GM18519 (cell line): Measurements from ENCODE around the gene MSRB3.

Experiments used
- ATAC-seq: cut with Tn5 transposase; IDR thresholded peaks from one replicate; pipeline ENCODE4 v1.9.1; 2021; ENCODE audit warnings: mild to moderate bottlenecking, moderate library complexity; ENCODE audit not compliant: unreplicated experiment, low FRiP score

MSRB3 gene

DNA sequence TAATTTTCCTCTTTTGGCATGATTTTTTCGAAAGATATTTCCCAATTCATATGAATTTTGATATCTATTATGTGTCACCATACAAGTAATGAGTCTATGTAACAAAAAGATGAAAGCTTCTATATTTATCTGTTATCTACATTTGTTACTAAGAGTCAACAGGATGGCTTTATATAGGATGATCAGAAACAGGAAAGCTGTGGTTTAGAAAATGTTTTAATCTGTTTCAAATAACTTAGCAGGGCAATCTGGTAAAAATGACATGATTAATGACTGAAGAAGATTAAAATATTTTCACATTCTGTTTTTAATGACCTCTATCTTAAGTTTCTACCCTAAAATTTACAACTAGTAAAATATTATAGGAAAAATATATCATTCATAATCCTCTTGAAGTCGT lies 105.8 kb downstream of the MSRB3 start:
- ATAC-seq, result no peak

DNA sequence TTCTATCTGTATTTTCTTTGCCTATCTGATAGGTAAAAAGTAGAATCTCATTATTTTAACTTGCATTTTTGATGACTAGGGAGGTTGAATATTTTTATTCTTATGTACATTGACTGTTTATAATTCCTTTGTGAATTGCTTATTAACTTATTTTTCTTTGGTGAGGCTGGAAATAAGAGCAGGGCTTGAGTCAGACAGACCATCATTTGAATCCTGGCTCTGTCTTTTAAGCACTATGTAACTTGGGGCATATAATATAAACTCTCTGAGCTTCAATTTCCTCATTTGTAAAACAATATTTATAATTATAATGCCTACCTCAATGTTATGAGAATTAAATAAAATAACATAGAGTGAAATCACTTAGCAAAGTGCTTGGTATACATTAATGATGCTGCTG lies 108.9 kb downstream of the MSRB3 start:
- no peak for ATAC-seq

DNA sequence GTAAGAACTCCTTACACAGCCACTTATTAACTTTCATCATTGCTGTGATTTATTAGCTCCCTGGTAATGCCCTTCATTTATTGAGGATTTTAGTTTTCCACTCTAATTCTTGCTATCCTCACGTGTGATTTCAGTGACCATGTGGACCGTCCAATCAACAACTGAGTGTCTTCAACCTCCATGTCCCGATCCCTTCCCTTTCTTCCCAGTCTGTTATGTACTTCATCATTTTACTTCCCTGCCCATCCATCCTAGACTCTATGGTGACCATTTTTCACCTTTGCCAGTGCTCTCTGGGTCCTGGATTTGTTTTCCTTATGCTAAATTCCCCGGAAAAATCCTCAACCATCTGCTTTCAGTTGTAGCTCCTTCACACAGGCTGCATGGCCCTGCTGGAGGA lies 111.0 kb downstream of the MSRB3 start:
- no peak for ATAC-seq

DNA sequence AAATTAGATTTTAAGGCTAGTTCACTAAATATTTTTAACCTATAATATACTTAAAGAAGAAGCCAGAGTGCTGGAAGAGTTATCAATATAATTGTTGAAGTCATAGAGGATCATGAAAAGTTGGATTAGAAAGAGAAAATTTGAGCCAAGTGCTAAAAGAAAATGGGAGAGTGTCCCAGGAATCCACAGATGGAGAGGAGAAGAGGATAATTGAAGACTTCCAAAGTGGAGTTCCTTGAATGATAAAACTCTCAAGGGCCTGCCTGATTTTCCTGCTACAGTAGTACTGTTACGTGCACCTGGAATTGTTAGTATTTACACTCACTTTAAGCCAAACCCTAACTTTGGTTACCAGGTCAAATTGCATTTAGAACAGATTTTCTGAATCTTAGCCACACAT lies 113.2 kb downstream of the MSRB3 start:
- ATAC-seq, result no peak

DNA sequence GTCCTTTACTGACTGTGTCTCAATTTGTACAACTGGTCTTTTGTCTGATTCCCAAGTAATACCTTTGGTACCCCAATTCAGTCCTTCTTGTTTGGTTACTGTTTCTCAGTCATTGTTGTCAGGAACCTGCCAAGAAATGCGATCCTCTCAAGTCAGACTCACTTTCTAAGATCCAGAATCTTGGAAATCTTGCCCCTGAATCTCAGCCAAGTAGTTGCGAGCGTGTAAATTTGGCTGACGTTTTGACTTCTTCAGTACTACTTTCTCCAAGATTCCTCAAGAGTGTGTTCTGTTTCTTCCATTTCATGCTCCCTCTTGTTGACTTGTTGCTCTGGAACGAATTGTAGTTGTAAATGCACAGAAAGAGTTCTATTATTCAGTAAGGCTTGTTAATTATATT lies 114.0 kb downstream of the MSRB3 start:
- ATAC-seq, result no peak

DNA sequence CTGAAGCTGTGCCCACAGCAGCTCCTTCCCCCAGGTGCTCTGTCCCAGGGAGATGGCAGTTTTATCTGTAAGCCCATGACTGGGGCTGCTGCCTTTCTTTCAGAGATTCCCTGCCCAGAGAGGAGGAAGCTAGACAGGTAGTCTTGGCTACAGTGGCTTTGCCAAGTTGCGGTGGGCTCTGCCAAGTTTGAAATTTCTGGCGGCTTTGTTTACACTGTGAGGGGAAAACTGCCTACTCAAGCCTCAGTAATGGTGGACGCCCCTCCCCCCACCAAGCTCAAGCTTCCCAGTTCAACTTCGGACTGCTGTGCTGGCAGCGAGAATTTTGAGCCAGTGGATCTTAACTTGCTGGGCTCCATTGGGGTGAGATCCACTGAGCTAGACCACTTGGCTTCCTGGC lies 124.7 kb downstream of the MSRB3 start:
- ATAC-seq, result no peak

DNA sequence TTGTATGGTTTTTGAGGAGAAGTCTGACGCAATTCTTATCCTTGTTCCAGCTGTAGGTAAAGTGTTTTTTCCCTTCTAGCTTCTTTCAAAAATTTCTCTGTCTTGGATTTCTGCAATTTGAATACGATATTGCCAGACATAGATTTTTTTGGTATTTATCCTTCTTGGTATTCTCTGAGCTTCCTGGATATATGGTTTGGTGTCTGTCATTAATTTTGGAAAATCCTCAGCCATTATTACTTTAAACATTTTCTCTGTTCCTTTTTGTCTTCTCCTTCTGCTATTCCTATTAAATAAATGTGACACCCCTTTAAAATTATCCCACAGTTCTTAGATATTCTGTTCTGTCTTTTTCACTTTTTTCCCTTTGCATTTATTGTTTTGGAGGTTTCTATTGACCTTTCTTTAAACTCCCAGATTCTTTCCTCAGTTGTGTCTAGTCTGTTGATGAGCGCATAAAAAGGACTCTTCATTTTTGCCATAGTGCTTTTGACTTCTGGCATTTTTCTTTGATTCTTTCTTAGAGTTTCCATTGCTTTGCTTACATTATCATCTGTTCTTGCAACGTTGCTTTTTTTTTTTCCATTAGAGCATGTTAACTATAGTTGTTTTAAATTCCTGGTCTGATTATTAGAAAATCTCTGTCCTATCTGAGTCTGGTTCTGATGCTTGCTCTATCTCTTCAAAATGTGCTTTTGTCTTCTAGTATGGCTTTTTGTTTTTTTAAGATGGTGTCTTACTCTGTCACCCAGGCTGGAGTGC lies 129.1 kb downstream of the MSRB3 start:
- no peak for ATAC-seq

DNA sequence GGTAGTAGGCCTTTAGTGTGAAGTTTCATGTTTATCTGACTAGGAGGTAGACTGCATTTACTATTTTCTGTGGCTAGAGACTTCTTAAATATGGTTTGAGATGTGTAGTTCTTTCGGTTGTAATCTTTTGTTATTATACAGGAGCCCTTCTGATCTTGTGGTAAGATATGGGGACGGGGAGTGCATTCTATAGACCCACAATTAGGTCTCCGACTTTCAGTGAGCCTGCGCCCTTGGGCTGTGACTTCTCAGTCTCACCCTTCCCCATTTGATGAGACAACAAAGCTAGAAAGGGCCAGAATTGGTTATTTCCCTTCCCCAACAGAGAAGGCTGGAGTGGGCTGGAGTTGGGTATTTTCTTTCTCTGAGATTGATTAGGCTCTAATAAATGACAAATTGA lies 130.0 kb downstream of the MSRB3 start:
- ATAC-seq, result no peak

DNA sequence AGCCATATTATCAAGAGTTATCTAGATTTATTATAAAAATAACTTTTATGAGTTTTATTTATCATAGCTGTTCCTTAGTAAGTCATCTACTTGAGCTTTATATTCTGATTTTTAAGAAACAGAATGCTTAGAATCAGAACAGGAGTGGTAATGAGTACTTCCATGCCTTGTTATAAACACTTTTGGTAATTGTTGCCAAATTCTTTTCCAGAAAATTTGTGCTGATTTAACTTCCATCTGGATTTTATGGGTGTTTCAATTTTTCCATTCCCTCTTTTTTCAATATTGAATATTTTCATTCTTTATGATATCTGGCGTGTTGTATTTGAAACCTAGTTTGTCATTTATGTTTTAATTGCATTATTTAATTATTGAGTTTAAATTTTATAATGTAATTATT lies 131.2 kb downstream of the MSRB3 start:
- ATAC-seq, result no peak

DNA sequence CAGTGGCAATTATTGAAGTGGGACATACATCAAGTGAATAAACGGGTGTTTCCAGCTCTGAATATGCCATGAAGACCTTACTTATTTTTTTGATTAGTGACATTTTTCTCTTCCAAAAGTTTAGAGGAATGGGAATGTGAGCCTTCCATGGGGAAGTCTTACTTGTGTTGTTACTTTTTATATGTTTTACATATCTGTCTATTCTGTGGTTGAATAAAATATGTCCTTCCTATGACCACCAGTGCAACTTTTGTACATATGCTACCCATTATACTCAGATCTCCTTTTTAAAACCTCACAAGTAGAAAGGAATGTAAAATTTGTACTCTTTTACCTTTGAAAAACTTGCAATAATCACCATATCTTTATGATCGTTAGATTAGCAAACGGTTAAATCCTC lies 132.7 kb downstream of the MSRB3 start:
- ATAC-seq, result no peak

DNA sequence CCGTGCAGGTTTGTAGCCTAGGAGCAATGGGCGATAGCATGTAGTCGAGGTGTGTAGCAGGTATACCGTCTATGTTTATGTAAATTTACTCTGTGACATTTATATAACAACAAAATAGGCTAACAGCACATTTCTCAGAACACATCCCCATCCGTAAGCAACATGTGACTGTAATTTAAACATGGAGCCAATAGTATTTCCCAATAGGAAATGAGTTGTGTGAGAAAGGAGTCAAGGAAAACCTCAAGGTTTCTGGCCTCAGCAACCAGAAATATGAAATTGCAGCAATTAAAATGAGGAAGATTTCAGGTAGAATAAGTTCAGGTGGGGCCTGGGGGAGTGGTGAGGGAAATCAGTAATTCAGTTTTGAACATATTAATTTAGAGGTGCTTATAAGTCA lies 136.0 kb downstream of the MSRB3 start:
- ATAC-seq, result no peak

DNA sequence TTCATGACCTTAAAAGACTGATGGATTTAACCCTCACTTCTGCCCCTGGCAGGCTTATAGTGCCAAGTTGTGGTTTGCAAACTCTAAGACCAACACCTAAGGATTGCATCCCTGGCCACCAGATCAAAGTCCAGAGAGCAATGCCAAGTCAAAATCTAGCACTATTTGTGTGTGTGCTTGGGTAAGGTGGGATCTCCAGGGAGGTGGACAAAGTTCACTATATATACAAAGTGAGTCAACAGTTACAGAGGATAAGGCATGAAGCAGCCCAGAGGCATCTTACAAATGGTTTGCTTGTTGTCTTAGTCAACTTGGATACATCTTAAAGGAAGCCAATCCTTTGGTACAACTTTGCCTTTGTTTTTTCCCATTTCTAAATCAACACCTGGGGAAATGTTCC lies 137.3 kb downstream of the MSRB3 start:
- no peak for ATAC-seq

DNA sequence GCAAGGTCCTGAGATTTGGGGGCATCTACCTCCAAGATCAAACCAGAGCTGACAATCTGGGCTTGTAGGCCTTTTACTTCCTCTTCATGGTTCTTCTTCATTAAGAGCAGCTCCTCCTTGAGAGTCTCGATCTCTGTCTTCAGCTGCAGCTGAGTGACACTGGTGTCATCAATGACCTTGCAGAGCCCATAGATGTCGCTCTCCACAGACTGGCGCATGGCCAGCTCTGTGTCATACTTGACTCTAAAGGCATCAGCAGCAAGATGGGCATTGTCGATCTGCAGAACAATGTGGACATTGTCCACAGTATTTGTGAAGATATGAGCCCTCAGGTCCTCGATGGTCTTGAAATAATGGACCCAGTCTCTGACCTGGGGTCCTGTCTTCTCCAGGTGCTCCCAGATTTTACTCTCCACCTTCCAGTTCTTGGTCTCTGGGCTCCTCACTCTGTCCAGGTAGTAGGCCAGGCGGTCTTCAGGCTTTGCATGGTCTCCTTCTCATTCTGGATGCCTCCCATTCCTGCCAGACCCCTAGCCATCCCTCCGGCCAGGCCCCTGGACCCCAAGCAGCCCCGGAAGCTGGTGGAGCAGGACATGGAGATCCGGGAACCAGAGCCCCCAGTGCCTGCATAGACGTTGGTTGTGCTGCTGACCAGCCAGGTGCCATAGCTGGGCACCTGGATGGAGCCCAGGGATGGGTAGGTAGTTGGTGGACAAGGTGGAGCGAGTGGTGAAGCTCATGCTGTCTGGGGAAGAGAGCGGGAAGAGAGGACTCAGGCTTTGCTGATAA lies 141.0 kb downstream of the MSRB3 start:
- no peak for ATAC-seq

DNA sequence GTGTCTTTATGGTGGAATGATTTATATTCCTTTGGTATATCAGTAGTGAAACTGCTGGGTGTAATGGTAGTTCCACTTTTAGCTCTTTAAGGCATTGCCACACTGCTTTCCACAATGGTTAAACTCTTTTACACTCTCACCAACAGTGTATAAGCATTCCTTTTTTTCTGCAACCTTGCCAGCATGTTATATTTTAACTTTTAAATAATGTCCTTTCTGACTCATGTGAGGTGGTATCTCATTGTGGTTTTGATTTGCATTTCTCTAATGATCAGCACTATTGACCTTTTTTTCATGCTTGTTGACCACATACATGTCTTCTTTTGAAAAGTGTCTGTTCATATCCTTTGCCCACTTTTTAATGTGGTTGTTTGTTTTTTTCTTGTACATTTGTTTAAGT lies 142.5 kb downstream of the MSRB3 start:
- ATAC-seq, result no peak

DNA sequence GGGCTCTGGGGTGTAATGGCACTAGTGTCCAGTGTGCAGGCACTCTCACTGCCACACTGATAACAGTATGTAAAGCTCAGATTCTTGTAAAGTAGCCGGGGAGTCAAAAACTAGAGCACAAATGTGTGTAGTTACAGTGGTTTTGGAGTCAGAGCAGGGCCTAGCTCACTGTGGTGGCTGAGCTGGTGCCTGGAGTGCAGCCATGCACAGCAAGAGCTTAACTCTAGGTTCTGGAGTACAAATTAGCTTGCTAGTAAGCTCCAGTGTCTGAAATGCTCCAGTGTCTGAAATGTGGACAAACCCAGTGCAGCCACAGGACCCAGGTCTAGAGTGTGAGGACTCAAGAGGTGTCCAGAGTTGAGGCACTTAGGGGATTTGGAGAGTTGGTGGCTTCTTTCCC lies 149.2 kb downstream of the MSRB3 start:
- ATAC-seq, result no peak

DNA sequence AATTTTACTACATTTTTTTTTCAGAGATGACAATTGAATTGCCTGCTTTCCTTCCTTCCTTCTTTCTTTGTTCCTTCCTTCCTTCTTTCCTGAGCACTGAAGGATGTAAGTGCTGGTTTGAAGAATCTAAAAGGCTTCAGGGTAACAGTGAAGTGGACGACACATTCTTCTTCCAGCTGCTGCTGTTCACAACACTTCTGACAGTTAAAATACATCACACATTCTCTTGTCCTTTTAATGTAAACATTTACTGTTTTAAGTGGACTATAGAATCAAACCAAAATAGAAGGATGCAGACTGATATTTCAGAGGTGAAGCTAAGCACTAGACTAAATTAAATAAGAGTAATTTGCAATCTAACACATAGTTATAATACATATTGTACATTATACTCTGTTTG lies 151.5 kb downstream of the MSRB3 start:
- no peak for ATAC-seq

DNA sequence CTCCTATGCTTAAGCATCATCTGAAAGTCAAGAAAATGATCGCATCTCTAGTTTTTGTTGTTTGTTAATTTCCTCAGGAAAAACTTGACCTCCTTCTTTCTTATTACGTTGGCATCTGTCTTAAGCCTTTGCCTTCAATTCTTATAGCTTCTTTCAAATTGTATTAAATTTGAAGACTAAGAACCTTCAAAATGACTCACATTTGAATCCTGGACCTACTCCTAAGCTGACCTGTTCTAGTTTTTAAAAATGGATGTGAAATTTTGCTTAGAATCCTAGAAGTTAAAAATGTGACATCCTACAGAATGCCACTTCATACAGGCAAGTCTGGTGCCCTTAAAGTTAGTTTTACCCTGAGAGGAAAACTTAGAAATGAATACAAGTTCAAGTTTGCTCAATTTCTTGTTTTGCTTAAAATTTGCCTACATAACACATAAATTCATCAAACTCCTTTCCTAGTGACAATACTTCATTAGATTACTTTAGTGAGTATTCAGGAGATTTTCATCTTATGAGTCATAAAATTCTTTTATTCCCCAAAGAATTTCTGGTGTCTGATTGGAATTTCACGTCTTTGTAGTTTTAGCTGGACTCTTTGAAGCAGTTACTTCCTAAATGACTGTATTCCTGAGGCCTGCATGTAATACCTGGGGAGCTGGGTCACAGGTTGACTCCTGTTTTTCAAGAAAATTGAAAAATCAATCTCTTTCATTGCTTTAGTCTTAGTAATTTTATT lies 152.3 kb downstream of the MSRB3 start:
- ATAC-seq, result no peak

DNA sequence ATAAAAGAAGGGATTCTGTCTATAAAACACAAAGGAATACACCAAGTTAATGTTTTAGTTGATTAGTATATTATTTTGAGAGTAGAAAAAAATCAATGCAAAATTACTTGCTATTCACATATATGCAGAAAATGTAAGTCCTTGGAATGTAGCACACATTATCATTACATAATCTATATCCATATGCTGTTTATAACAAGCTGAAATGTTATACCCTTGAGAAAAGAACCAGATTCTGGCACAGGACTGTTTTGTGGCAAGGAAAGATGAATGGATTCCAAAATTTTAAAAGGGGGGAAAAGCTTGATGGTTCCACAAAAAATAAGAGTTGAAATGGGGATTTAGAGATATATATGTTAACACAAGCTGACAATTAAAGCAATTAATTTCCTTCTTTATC lies 153.6 kb downstream of the MSRB3 start:
- no peak for ATAC-seq

DNA sequence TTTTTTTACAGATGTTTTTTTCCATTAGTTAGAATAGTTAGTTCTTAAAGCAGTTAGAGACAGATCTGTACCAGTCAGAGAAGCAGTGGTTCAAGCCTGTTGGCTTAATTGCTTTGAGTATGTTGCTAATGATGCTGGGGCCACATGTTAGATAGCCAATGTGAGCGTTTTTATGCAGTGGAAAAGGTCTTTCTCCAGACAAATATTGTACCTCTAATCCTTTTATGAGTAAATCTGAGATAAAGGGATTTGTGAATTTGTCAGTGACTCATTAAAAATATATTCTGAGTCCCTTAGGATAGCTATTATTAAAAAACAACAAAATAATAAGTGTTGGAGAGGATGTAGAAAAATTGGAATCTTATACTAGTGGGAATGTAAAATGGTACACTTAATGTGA lies 154.2 kb downstream of the MSRB3 start:
- no peak for ATAC-seq

DNA sequence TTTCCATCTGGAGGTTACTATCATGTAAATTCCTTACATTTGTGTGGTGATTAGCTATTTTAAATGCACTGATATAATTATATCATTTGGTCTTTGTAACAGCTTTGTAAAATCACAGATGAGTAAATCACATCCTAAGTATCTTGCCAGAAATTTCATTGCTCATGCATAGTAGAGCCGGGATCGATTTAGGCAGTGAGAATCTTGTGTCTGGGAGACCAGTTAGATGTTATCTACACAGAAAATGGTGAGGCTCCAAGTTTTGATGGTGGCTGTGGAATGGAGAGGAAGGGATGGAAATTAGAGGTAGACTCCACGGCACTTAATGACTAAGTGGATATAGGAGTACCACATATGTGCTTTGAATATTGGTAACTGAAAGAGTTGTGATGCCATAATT lies 156.3 kb downstream of the MSRB3 start:
- ATAC-seq, result no peak

DNA sequence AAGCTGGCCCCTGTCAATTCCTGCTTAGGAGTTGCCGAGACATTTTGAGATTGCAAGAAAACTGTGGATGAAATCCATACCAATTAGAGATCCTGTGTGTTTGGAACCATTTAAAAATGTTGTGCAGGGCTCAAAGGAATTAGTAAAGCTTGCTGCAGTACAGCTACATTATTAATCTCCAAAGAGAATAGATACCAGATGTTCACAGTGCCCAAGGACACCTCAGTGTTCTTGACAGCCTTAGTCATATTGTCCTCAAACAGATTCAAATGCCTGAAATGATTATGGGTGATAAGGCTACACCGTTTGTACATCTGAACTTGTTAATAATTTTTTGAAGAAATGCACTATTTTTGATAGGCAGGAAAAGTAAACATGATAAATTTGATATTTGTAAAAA lies 164.6 kb downstream of the MSRB3 start:
- ATAC-seq, result no peak

DNA sequence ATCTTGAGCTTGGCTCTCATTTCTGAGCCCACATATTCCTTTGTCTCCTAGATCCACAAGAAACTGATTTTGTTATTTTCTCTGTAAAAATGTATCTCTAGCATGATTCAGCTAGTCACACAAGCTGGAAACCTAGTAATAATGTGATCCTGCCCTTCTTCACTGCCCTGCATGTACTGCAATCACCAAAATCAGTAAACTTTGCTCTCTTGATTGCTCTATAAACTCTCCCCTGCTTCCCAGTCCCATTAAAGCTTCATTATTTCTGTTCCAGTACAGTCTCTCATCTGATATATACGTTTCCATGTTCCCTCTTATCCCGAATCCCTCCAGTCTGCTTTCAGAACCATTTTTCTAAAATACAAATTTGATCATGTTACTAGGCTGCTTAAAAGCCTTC lies 166.5 kb downstream of the MSRB3 start:
- ATAC-seq, result no peak
